GM12872 (cell line): ENCODE measurements around the gene OR51V1.
"Not testable (repeated sequence)": the region's sequence is repeated elsewhere in the genome, so short reads cannot be mapped to it uniquely, and the experiment has no call there.

Experiments used
- CTCF ChIP-seq: IDR thresholded peaks from 3 replicates; pipeline ENCODE4 v1.5.1; 2011; ENCODE audit warnings: low read depth, mild to moderate bottlenecking, low read length, moderate library complexity; ENCODE audit not compliant: insufficient read depth

OR51V1 gene

GRCh38 chr11:5200582-5200981 lies at the start of gene OR51V1:
Gene OR51V1, minus strand, starts transcription at chr11:5200682. Its CDS starts 0 bp downstream, at chr11:5200682.
- TF ChIP-seq CTCF: no peak

- not testable (repeated sequence) for TF ChIP-seq CTCF
Measured at GRCh38 chr11:5249807-5250396, 49.4 kb upstream of the OR51V1 start, which contains the start of gene HBG1. Gene HBG1, minus strand, starts transcription at chr11:5249857. Its CDS starts 53 bp downstream, at chr11:5249804.

- no peak for TF ChIP-seq CTCF
Measured at GRCh38 chr11:5247472-5248192, 47.1 kb upstream of the OR51V1 start.

- no peak for TF ChIP-seq CTCF
Measured at GRCh38 chr11:5246772-5247471, 46.4 kb upstream of the OR51V1 start.

- TF ChIP-seq CTCF: no peak
Measured at GRCh38 chr11:5245155-5245554, 44.7 kb upstream of the OR51V1 start.

GRCh38 chr11:5243816-5244180 lies 43.3 kb upstream of the OR51V1 start:
- TF ChIP-seq CTCF: no peak
